GM12874 (cell line): ENCODE measurements around the gene SHROOM3.

ENCODE experiments used
- CTCF ChIP-seq: IDR thresholded peaks from 2 replicates; pipeline ENCODE4 v1.5.1; 2011; ENCODE audit warnings: low read depth, mild to moderate bottlenecking, control low read depth, low read length, moderate library complexity; ENCODE audit not compliant: insufficient read depth

The SHROOM3 gene

GRCh38 chr4:76610751-76611547 is 175.9 kb downstream of the SHROOM3 start:
- no peak for TF ChIP-seq CTCF

- no peak for TF ChIP-seq CTCF
Observed at GRCh38 chr4:76611616-76612207, 176.7 kb downstream of the SHROOM3 start.

DNA sequence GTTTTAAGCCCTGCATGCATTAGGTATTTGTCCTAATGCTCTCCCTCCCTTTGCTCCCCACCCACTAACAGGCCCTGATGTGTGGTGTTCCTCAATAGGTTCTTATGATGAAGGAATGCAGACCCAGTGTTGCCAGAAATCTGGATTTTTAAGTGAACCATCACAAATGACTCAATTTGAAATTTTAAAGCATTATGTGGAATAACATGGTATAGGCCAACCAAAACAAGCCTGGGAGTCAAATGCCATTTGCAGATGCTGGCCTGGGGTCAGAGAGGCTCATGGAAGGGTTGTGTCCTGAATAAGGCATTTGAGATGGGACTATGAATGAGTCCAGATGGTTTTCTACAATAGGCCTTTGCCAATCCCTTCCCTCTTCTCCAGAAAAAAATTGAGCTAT is 179.6 kb downstream of the SHROOM3 start:
- no peak for TF ChIP-seq CTCF

- TF ChIP-seq CTCF = no peak
Observed at GRCh38 chr4:76615999-76616398, 181.0 kb downstream of the SHROOM3 start.

- TF ChIP-seq CTCF = no peak
Observed at GRCh38 chr4:76616526-76616925, 181.5 kb downstream of the SHROOM3 start.

DNA sequence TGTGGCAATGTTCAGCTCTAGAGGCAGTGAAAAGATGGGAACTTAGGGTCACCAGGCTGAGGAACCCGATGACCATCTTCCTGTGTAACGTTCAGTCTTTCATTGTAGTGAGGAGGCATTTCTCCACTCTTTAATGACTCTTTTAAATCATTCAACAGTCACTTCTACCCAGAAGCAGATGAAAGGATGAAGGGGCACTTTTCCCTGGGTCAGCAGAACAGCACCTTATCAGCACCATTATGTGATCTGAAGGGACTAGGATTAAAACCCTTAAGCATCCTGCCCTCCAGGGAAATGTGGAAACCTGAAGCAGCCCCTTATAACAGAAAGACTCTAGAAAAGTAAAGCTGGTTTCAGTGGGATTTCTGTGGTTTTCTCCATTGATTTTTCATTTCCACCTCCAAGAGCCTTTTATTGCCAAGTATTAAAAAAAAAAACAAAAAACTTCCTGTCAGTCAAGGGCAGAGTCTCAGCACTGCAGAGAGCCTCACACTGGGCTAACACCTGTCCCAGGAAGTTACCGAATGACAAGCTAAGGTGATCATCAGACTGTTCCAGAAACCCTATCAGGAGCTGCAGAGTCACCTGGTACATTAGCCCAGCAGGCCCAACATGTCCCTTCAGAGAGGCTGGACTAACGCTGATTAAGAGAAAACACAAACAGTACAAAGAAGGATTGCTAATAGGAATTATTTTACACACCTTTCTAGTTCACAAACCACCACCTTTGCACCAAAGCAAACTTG is 185.9 kb downstream of the SHROOM3 start:
- TF ChIP-seq CTCF = no peak

GRCh38 chr4:76622126-76622525 is 187.1 kb downstream of the SHROOM3 start:
- TF ChIP-seq CTCF = no peak
